ENCODE data around the gene TTYH3.
"Not testable (repeated sequence)": the region's sequence is repeated elsewhere in the genome, so short reads cannot be mapped to it uniquely, and the experiment has no call there.

The TTYH3 gene

DNA sequence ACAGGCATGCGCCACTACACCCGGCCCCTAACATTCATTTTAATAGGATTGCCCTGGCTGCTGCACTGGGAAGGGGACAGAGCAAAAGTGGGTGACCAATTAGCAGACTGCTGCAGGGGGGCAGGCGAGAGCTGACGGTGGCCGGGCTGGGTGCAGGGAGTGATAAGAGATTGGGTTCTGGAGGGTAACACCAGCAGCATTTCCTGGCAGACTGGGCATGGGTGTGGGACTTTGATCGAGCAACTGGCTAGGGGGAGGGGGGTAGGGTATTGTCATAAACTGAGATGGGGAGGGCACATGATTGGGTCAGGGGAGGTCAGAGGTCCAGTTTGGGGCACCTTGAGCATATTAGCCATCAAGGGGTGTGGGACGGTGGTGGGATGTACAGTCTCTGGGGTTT, 36.1 kb downstream of the TTYH3 start:
- no peak for ATAC-seq
- H3K9me3 Mint-ChIP-seq = no peaks in the 10 kb centered on the region
- no peak for DNase-seq (ENCODE audit: low spot score in 2 of 2)
- H3K4me1 Mint-ChIP-seq = peaks cover 15% of the 10 kb centered on the region
- no peak overlapping the region for H3K27ac Mint-ChIP-seq
- peaks cover 10% of the 10 kb centered on the region for H3K36me3 Mint-ChIP-seq
- H3K4me3 Mint-ChIP-seq = no peak overlapping the region

GRCh38 chr7:2668401-2668800, 36.6 kb downstream of the TTYH3 start:
- H3K4me1 Mint-ChIP-seq = peaks cover 15% of the 10 kb centered on the region
- ATAC-seq (no peak), DNase-seq (ENCODE audit: low spot score in 2 of 2) (no peak)
- H3K4me3 Mint-ChIP-seq = no peak overlapping the region
- peaks cover 10% of the 10 kb centered on the region for H3K36me3 Mint-ChIP-seq
- H3K27ac Mint-ChIP-seq = no peak overlapping the region
- no peaks in the 10 kb centered on the region for H3K9me3 Mint-ChIP-seq

GRCh38 chr7:2670171-2670570, 38.4 kb downstream of the TTYH3 start:
- H3K36me3 Mint-ChIP-seq = peaks cover 10% of the 10 kb centered on the region
- no peak for ATAC-seq
- H3K27ac Mint-ChIP-seq = peak overlapping the region; percentile 52
- DNase-seq (ENCODE audit: low spot score in 2 of 2) = no peak
- no peaks in the 10 kb centered on the region for H3K9me3 Mint-ChIP-seq
- H3K4me3 Mint-ChIP-seq = no peak overlapping the region
- H3K4me1 Mint-ChIP-seq = peaks cover 15% of the 10 kb centered on the region

- DNase-seq (ENCODE audit: low spot score in 2 of 2) (peak; percentile 58 to 83), ATAC-seq (peak; percentile 87)
- Mint-ChIP-seq H3K9me3 (no peaks in the 10 kb centered on the region), H3K4me3 (peak overlapping the region; percentile 38), H3K4me1 (peaks cover 15% of the 10 kb centered on the region), H3K27ac (peak overlapping the region; percentile 52), H3K36me3 (peaks cover 10% of the 10 kb centered on the region)
Observed at GRCh38 chr7:2670720-2671391, 39.1 kb downstream of the TTYH3 start.

DNA sequence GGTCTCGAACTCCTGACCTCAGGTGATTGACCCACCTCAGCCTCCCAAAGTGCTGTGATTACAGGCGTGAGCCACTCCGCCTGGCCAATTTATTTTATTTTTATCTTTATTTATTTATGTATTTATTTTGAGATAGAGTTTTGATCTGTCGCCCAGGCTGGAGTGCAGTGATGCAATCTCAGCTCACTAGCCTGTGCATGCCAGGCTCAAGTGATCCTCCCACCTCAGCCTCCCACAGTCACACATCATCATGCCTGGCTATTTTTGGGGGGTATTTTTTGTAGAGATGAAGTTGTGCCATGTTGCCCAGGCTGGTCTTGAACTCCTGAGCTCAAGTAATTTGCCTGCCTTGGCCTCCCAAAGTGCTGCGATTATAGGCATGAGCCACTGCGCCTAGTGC, 41.4 kb downstream of the TTYH3 start:
- DNase-seq (ENCODE audit: low spot score in 2 of 2); H3K27ac Mint-ChIP-seq; H3K9me3 Mint-ChIP-seq; ATAC-seq; H3K4me3 Mint-ChIP-seq; H3K36me3 Mint-ChIP-seq: not testable (repeated sequence)
- H3K4me1 Mint-ChIP-seq = peaks cover 15% of the 10 kb centered on the region

GRCh38 chr7:2673934-2674333, 42.1 kb downstream of the TTYH3 start:
- Mint-ChIP-seq H3K4me3 (no peak overlapping the region), H3K4me1 (peaks cover 15% of the 10 kb centered on the region), H3K36me3 (peaks cover 6% of the 10 kb centered on the region), H3K9me3 (no peaks in the 10 kb centered on the region), H3K27ac (peak overlapping the region; percentile 27)
- DNase-seq (ENCODE audit: low spot score in 2 of 2) = no peak
- ATAC-seq = no peak

- ATAC-seq = no peak
- no peak overlapping the region for H3K4me3 Mint-ChIP-seq
- no peaks in the 10 kb centered on the region for H3K36me3 Mint-ChIP-seq
- no peaks in the 10 kb centered on the region for H3K9me3 Mint-ChIP-seq
- no peak for DNase-seq (ENCODE audit: low spot score in 2 of 2)
- peaks cover 10% of the 10 kb centered on the region for H3K4me1 Mint-ChIP-seq
- H3K27ac Mint-ChIP-seq = no peak overlapping the region
Observed at GRCh38 chr7:2675256-2675764, 43.5 kb downstream of the TTYH3 start.

- H3K27ac Mint-ChIP-seq; H3K4me3 Mint-ChIP-seq; H3K36me3 Mint-ChIP-seq; H3K9me3 Mint-ChIP-seq; H3K4me1 Mint-ChIP-seq; ATAC-seq; DNase-seq (ENCODE audit: low spot score in 2 of 2): not testable (repeated sequence)
Observed at GRCh38 chr7:2676576-2676975, 44.8 kb downstream of the TTYH3 start.

DNA sequence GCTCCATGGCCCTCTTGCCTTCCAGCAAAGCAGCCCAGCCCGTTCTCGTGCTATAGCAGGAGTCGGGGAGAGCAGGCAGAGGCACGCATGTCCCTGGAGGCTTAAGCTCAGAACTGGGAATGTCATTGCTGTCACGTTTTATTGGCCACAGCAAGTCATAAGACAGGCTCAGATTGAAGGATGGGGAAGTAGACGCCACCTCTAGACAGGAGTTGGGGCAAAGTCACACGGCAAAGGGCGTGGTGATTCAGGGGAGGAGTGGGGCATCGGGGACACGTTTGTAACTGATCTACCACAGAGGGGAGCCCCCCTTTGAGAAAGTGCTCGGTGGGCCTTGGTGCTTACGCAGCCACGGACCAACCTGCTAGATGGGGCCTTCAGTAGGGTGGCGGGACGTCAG, 46.7 kb downstream of the TTYH3 start:
- H3K4me1 Mint-ChIP-seq; H3K9me3 Mint-ChIP-seq; DNase-seq (ENCODE audit: low spot score in 2 of 2); ATAC-seq; H3K4me3 Mint-ChIP-seq; H3K27ac Mint-ChIP-seq; H3K36me3 Mint-ChIP-seq: not testable (repeated sequence)

DNA sequence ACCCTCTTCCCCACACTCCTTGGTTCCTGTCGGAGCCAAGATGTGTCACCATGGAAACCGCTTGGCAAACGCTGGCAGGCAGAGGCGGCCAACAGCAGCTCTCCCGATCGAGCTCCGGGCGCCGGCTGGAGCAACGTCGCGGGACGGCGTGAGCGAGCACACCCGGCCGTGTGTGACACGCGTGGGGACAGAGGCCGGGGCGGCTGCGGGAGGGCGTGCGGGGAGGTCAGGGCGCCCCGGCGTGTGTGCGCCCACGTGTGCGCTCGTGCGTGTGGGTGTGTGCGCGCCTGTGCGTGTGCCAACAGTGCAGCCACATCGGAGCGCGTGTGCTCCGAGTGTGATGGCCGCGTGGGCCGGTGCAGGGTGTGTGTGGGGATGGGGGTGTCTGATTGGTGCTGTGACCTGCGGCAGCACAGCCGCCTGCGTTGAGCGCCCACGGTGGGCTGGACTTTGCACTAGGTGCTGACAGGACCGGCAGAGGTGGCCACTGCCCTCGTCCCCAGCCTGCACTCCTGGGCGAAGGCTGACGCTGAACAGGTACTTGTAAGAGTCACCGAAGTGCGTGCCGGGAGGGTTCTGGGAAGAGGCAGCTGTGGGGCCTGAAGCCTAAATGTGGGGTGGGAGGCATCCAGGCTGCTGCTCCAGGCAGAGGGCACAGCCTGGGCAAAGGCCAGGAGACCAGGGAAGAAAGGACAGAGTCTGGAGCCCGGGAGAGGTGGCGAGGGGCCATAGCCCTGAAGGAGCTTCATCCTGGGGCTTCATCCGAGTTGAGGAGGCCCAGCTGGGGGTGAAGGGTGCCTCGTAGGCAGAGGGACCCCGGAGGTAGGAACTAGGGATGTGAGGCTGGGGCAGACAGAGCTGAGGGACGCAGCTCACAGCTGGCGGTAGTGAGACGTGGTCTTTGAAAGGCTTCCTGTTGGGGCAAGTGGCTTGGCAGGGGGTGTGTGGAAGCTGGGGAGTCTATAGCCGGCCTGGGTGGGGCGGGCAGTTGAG, 47.6 kb downstream of the TTYH3 start:
- not testable (repeated sequence) for H3K4me3 Mint-ChIP-seq; H3K27ac Mint-ChIP-seq; DNase-seq (ENCODE audit: low spot score in 2 of 2); H3K36me3 Mint-ChIP-seq; H3K9me3 Mint-ChIP-seq; H3K4me1 Mint-ChIP-seq
- ATAC-seq = peak; percentile 14

DNA sequence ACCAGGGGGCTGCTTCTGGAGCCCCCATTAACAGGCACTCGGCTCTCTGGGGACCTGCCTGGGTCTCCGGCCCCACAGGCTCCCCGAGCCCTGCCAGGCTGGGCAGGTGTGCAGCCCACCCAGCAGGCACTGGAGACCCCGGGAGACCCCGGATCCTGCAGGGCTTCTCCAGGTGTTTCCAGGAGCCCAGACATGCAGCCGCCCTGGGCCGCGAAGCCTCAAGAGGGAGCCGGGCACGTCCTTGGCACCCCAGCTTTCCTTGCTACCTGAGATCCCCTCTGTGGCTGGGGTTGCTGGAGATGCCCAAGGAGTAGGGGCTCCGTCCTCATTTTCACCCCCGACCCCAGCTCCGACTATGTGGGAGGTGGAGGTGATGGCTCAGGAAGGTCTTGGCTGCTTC, 48.5 kb downstream of the TTYH3 start:
- H3K4me3 Mint-ChIP-seq = no peak overlapping the region

GRCh38 chr7:2680792-2681490, 49.2 kb downstream of the TTYH3 start:
- Mint-ChIP-seq H3K36me3 (peaks cover 10% of the 10 kb centered on the region), H3K27ac (no peak overlapping the region), H3K4me1 (no peaks in the 10 kb centered on the region), H3K4me3 (no peak overlapping the region), H3K9me3 (no peaks in the 10 kb centered on the region)
- ATAC-seq = peak; percentile 69
- DNase-seq (ENCODE audit: low spot score in 2 of 2) = peak in 1 of 2 donors; percentile 39

More for the DNA sequence above, 48.5 kb downstream of the TTYH3 start:
- DNase-seq (ENCODE audit: low spot score in 2 of 2) = no peak
- Mint-ChIP-seq H3K36me3 (peaks cover 10% of the 10 kb centered on the region), H3K27ac (no peak overlapping the region), H3K4me1 (no peaks in the 10 kb centered on the region), H3K9me3 (no peaks in the 10 kb centered on the region)
- ATAC-seq = no peak

GRCh38 chr7:2681929-2682799, 50.4 kb downstream of the TTYH3 start:
- ATAC-seq = no peak
- no peaks in the 10 kb centered on the region for H3K9me3 Mint-ChIP-seq

DNA sequence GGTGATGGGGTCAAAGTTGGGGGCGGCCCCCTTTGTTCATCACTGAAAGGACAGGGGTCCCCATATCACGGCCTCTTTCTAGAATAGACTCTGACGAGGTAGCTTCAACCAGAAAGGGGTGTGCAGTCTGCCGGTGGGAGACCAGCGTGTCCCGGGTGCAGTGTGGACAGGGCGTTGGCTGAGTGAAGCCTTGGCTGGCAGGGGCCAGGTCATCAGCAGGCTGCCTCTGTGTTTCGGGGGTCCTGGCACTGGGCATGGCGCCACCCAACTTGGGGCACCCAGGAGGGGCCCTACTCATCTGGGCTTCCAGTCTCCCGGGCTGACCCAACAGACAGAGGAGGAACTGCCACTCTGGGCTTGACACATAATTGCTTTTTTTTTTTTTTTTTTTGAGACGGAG, 52.7 kb downstream of the TTYH3 start:
- no peak overlapping the region for H3K27ac Mint-ChIP-seq
- H3K9me3 Mint-ChIP-seq = no peaks in the 10 kb centered on the region
- DNase-seq (ENCODE audit: low spot score in 2 of 2) (no peak), ATAC-seq (no peak)
- no peak overlapping the region for H3K4me3 Mint-ChIP-seq
- peaks cover 12% of the 10 kb centered on the region for H3K4me1 Mint-ChIP-seq
- H3K36me3 Mint-ChIP-seq = peaks cover 14% of the 10 kb centered on the region

More at GRCh38 chr7:2681929-2682799, 50.4 kb downstream of the TTYH3 start:
- peaks cover 14% of the 10 kb centered on the region for H3K36me3 Mint-ChIP-seq
- no peak overlapping the region for H3K4me3 Mint-ChIP-seq
- H3K27ac Mint-ChIP-seq = no peak overlapping the region
- no peak for DNase-seq (ENCODE audit: low spot score in 2 of 2)
- H3K4me1 Mint-ChIP-seq = no peaks in the 10 kb centered on the region
